ENCODE results near the gene HPSE. TPM values are rescaled to one million over a fixed set of nuclear protein-coding genes. Genes with fewer than 3 reads are reported as not detected.

The HPSE gene
- total RNA-seq, 1 experiment from 2014 or later = 9.6 TPM

GRCh38 chr4:83262682-83263081, 72.0 kb downstream of the HPSE start:
- Histone ChIP-seq H3K27me3 (replicated peaks) (no peaks in the 10 kb centered on the region), H3K9me3 (replicated peaks) (no peaks in the 10 kb centered on the region), H3K36me3 (peaks cover 22% of the 10 kb centered on the region), H3K4me1 (replicated peaks) (peaks cover 35% of the 10 kb centered on the region), H3K27ac (no peak overlapping the region), H3K4me3 (no peak overlapping the region)
- no peak for DNase-seq (ENCODE audit: low read depth in 1 of 2, low spot score in 2 of 2)

- no peaks in the 10 kb centered on the region for H3K9me3 ChIP-seq (replicated peaks)
- DNase-seq (ENCODE audit: low read depth in 1 of 2, low spot score in 2 of 2) = no peak
Measured at GRCh38 chr4:83261307-83261706, 73.3 kb downstream of the HPSE start.

GRCh38 chr4:83259586-83259985, 75.1 kb downstream of the HPSE start:
- DNase-seq (ENCODE audit: low read depth in 1 of 2, low spot score in 2 of 2) = peak in 1 of 2 experiments; percentile 38

More at GRCh38 chr4:83261307-83261706, 73.3 kb downstream of the HPSE start:
- no peaks in the 10 kb centered on the region for H3K27me3 ChIP-seq (replicated peaks)
- no peak overlapping the region for H3K27ac ChIP-seq
- H3K36me3 ChIP-seq = peaks cover 15% of the 10 kb centered on the region
- peaks cover 38% of the 10 kb centered on the region for H3K4me1 ChIP-seq (replicated peaks)
- no peak overlapping the region for H3K4me3 ChIP-seq

GRCh38 chr4:83258461-83258860, 76.2 kb downstream of the HPSE start:
- Histone ChIP-seq H3K4me3 (no peak overlapping the region), H3K27ac (no peak overlapping the region)
- DNase-seq (ENCODE audit: low read depth in 1 of 2, low spot score in 2 of 2) = no peak

More at GRCh38 chr4:83259586-83259985, 75.1 kb downstream of the HPSE start:
- H3K4me1 ChIP-seq (replicated peaks) = peaks cover 54% of the 10 kb centered on the region
- peaks cover 9% of the 10 kb centered on the region for H3K36me3 ChIP-seq
- H3K9me3 ChIP-seq (replicated peaks) = no peaks in the 10 kb centered on the region
- H3K4me3 ChIP-seq = no peak overlapping the region
- H3K27ac ChIP-seq = peak overlapping the region; percentile 33
- H3K27me3 ChIP-seq (replicated peaks) = no peaks in the 10 kb centered on the region

GRCh38 chr4:83257811-83258210, 76.8 kb downstream of the HPSE start:
- Histone ChIP-seq H3K27me3 (replicated peaks) (no peaks in the 10 kb centered on the region), H3K4me1 (replicated peaks) (peaks cover 61% of the 10 kb centered on the region), H3K9me3 (replicated peaks) (no peaks in the 10 kb centered on the region), H3K4me3 (no peak overlapping the region), H3K36me3 (peaks cover 3% of the 10 kb centered on the region), H3K27ac (peak overlapping the region; percentile 74)
- DNase-seq (ENCODE audit: low read depth in 1 of 2, low spot score in 2 of 2) = no peak

More at GRCh38 chr4:83258461-83258860, 76.2 kb downstream of the HPSE start:
- Histone ChIP-seq H3K4me1 (replicated peaks) (peaks cover 61% of the 10 kb centered on the region), H3K36me3 (peaks cover 4% of the 10 kb centered on the region), H3K27me3 (replicated peaks) (no peaks in the 10 kb centered on the region), H3K9me3 (replicated peaks) (no peaks in the 10 kb centered on the region)

- DNase-seq (ENCODE audit: low read depth in 1 of 2, low spot score in 2 of 2) = peak in 1 of 2 experiments; percentile 72
- peak overlapping the region; percentile 74 for H3K27ac ChIP-seq
Measured at GRCh38 chr4:83255584-83255983, 79.1 kb downstream of the HPSE start.

GRCh38 chr4:83252782-83253405, 81.8 kb downstream of the HPSE start:
- Histone ChIP-seq H3K27ac (no peak overlapping the region), H3K27me3 (replicated peaks) (no peaks in the 10 kb centered on the region)
- peak; percentile 60 to 71 for DNase-seq (ENCODE audit: low read depth in 1 of 2, low spot score in 2 of 2)

More at GRCh38 chr4:83255584-83255983, 79.1 kb downstream of the HPSE start:
- H3K27me3 ChIP-seq (replicated peaks) = no peaks in the 10 kb centered on the region
- no peaks in the 10 kb centered on the region for H3K9me3 ChIP-seq (replicated peaks)
- peaks cover 82% of the 10 kb centered on the region for H3K4me1 ChIP-seq (replicated peaks)
- H3K4me3 ChIP-seq = no peak overlapping the region
- peaks cover 3% of the 10 kb centered on the region; the same call in 1 of the 2 replicates for H3K36me3 ChIP-seq

GRCh38 chr4:83251447-83251830, 83.2 kb downstream of the HPSE start:
- H3K4me1 ChIP-seq (replicated peaks) = peaks cover 68% of the 10 kb centered on the region
- peak in 1 of 2 experiments; percentile 42 for DNase-seq (ENCODE audit: low read depth in 1 of 2, low spot score in 2 of 2)
- no peaks in the 10 kb centered on the region for H3K36me3 ChIP-seq
- H3K9me3 ChIP-seq (replicated peaks) = no peaks in the 10 kb centered on the region
- H3K4me3 ChIP-seq = no peak overlapping the region
- H3K27me3 ChIP-seq (replicated peaks) = no peaks in the 10 kb centered on the region
- H3K27ac ChIP-seq = peak overlapping the region; percentile 83

More at GRCh38 chr4:83252782-83253405, 81.8 kb downstream of the HPSE start:
- H3K9me3 ChIP-seq (replicated peaks) = no peaks in the 10 kb centered on the region
- peaks cover 2% of the 10 kb centered on the region; the same call in 1 of the 2 replicates for H3K36me3 ChIP-seq
- H3K4me1 ChIP-seq (replicated peaks) = peaks cover 80% of the 10 kb centered on the region
- H3K4me3 ChIP-seq = no peak overlapping the region

GRCh38 chr4:83250687-83251446, 83.8 kb downstream of the HPSE start:
- DNase-seq (ENCODE audit: low read depth in 1 of 2, low spot score in 2 of 2) = no peak
- Histone ChIP-seq H3K36me3 (no peaks in the 10 kb centered on the region), H3K27ac (peak overlapping the region; percentile 83), H3K4me1 (replicated peaks) (peaks cover 63% of the 10 kb centered on the region), H3K4me3 (no peak overlapping the region), H3K27me3 (replicated peaks) (no peaks in the 10 kb centered on the region), H3K9me3 (replicated peaks) (no peaks in the 10 kb centered on the region)

- H3K36me3 ChIP-seq = no peaks in the 10 kb centered on the region
- H3K9me3 ChIP-seq (replicated peaks) = no peaks in the 10 kb centered on the region
- H3K27ac ChIP-seq = 0 out of 2 replicates have a peak overlapping the region, but pooled peaks have one; percentile 6
- peaks cover 44% of the 10 kb centered on the region for H3K4me1 ChIP-seq (replicated peaks)
- no peaks in the 10 kb centered on the region for H3K27me3 ChIP-seq (replicated peaks)
- H3K4me3 ChIP-seq = no peak overlapping the region
- peak; percentile 40 to 69 for DNase-seq (ENCODE audit: low read depth in 1 of 2, low spot score in 2 of 2)
Measured at GRCh38 chr4:83248486-83248885, 86.2 kb downstream of the HPSE start.

GRCh38 chr4:83247415-83248357, 87.0 kb downstream of the HPSE start:
- no peak for DNase-seq (ENCODE audit: low read depth in 1 of 2, low spot score in 2 of 2)
- Histone ChIP-seq H3K4me3 (no peak overlapping the region), H3K27ac (0 out of 2 replicates have a peak overlapping the region, but pooled peaks have one; percentile 6), H3K27me3 (replicated peaks) (no peaks in the 10 kb centered on the region), H3K9me3 (replicated peaks) (no peaks in the 10 kb centered on the region), H3K4me1 (replicated peaks) (peaks cover 44% of the 10 kb centered on the region), H3K36me3 (no peaks in the 10 kb centered on the region)

Measured in SJSA1 (cell line).